C1 segment of cervical spinal cord (tissue), 14 donors: ENCODE data around the gene SH3BGRL2.

Experiments
- DNase-seq, 14 donors: peaks; one replicate each; lab custom pipeline; 2025; lab: John Stamatoyannopoulos, UW

The SH3BGRL2 gene

GRCh38 chr6:79697430-79697829, 66.3 kb downstream of the SH3BGRL2 start:
- DNase-seq: no peak

DNA sequence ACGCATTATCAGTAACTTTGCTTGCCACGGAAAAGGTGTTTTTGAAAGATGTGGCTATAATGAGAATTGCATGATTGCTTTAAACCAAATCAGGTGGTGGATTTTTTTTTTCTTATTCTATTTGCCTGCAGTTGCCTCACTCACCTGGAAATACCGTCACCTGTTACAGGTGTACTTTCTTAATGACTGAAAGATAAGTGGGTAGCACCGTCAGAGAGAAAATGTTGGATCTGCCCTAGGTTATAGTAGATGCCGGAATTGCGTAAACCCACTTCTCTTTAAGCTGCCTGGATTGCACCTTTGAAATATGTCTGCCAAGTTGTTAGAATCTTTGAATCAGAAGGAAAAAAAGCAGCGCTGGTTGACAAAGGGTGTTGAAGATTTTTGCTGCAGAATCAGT, 68.5 kb downstream of the SH3BGRL2 start:
- no peak for DNase-seq

GRCh38 chr6:79702691-79703090, 71.6 kb downstream of the SH3BGRL2 start:
- no peak for DNase-seq

DNA sequence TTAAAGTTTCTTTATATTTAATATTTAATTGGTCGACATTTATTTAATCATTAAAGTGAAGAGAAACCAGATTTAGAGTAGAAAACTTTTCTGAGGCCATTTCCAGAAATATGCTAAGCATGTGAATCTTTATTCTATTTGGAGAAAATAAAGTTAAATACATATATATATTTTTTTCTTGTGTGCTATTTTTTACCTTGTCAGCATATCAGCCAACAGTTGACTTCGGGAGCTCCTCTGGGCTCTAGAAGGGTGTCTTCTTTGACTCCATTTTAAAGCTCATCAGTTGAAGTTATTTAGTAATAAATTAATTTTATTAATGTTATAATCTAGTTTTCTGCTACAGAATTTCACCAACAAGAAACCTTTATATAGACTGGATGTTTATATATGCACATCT, 73.1 kb downstream of the SH3BGRL2 start:
- DNase-seq: no peak

- DNase-seq: no peak
These were observed 74.4 kb downstream of the SH3BGRL2 start for GRCh38 chr6:79705456-79705995.

DNA sequence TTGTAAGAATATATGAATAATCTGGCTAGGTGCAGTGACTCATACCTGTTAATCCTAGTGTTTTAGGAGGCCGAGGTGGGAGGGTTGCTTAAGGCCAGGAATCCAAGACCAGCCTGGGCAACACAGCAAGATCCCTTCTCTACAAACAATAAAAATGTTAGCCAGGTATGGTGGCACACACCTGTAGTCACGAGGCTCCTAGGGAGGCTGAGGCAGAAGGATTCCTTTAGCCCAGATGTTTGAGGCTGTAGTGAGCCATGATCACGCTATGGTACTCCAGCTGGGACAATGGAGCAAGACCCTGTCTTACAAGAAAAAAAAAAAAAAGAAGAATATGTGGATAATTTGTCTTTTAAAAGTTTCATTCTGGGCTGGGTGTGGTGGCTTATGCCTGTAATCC, 75.4 kb downstream of the SH3BGRL2 start:
- no peak for DNase-seq

DNA sequence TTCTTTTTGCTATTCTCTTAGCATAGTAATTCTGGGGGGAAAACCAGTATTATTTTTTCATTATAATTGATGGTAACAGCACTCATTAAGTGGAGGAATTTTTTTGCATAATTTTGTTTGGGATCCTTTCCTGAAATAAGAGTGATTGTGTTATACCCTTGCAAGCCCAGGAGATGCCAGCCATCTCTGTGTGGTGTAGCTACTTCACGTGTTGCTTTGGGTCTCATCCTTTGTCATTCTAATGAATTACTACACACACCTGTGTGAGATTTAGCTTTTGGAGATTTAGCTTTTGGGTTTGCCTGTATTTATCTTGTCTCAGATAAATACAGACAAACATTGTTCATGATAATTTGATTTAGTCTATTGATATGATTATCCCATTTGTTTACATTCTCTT, 76.5 kb downstream of the SH3BGRL2 start:
- no peak for DNase-seq

DNA sequence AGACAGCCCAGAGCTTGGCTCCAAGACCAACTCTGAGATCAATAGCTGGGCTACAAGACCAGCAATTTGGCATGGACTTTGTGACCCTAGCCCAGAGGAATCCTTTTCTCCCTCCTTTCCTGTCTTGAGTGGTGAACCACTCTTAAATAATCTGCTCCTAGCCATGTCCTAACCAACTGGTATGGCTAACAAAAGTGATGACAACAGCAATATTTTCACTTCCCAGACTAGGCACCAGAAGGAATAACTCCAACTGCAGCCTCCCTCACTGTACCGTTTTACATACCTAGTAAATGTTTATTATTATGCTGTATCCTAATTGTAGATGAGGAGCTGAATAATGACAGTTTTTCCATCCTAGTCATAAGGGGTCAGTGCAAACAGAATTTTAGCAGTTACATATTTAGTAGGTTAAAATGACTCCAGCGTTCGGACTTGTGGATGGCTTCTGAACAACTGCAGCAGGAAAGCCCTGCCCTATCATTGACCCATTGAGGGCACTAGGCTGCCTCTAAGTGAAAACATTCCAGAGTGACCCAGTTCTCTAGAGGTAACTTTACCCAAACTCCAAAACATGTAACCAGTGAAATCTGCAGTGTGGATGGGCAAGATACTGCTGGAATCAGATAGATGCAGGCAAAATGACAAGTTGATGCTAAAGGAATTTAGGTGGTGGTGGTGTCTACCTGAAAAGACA, 77.1 kb downstream of the SH3BGRL2 start:
- no peak for DNase-seq

- DNase-seq: no peak
These were observed 79.0 kb downstream of the SH3BGRL2 start for GRCh38 chr6:79710127-79710526.

DNA sequence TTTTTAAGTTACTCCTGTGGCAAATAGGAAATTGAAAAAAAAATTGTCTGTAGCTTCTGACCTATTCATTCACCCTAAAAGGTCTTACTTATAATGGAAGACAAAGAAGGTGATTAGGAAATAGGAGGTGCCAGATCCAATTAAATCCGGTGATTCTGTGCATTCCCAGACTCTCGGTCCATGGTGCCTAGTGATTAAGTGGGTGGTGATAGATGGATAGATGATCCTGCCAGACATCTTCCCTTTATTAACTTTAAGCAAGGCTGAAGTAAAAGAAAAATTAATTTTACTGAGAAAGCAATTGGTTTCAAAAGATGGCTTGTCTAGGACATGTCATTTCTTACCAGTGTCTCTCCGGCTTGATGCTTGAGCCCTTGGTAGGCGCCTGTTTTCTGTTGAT, 80.0 kb downstream of the SH3BGRL2 start:
- DNase-seq: no peak

GRCh38 chr6:79712144-79712543, 81.0 kb downstream of the SH3BGRL2 start:
- DNase-seq: no peak

DNA sequence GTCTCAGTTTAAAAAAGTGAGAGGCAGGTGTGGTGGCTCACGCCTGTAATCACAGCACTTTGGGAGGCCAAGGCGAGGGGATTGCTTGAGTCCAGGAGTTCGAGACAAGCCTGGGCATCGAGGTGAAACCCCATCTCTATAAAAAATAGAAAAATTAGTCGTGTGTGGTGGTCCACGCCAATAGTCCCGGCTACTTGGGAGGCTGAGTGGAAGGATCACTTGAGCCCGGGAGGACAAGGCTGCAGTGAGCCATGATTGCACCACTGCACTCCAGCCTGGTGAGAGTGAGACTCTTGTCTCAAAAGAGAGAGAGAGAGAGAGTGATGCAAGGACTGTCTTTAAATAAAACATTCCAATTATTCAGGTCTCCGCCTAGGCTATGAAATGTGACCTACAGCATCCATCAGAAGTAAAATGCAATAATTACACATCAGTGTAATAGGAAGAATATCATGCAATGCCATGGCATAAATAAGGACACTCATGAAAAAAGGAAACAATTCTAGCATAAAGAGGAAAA, 81.5 kb downstream of the SH3BGRL2 start:
- no peak for DNase-seq

- DNase-seq: peak in 1 of 14 donors; percentile 6
These were observed 82.7 kb downstream of the SH3BGRL2 start for GRCh38 chr6:79713701-79714322.

DNA sequence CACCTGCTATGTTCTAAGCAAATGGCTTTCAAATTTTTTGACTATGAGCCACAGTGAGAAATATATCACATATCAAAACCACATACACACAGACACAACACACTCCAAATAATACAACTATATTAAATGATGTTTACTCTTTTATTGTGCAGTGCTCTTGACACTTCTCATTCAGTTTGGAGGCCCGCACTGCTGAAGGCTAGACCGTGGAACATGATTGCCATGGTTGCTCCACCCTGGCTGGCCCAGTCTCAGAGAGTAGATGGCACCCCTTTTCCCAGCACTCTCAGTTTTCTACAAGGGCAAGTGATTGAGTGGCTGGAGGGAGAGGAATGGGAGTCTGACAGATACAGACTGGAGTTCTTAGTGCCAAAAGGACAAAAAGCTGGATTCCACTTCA, 86.9 kb downstream of the SH3BGRL2 start:
- DNase-seq: no peak

DNA sequence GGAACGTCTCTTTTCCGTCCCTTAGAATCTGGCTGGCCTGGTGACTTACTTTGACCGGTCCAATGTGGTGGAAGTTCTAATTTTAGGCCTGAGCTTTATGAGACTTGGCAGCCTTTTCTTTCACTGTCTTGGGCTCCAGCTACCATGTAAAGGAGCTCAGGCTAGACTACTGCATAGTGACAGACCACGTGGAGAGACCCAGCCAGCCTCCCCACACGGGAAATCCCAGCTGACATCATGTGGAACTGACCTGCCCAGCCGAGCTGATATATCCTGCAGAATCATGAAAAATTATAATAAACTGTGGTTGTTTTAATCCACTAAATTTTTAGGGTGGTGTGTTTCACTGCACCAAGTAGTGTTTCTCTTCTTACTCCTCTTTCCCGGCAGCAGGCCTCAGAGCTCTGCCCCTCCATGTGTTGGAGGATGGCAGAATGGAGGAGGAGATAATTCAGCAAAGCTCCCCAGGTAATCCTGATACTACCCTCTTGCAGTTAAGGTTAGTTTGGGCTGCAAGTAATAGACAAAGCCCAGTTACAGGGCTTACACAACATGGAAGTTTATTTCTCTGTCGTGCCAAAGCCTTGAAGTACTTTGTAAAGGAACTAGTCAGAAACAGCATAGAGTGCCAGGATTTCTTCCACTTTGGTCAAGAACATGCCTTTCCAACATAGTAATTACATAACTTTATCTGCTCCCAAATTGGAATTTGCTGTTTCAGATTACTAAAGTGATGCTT, 87.5 kb downstream of the SH3BGRL2 start:
- no peak for DNase-seq

DNA sequence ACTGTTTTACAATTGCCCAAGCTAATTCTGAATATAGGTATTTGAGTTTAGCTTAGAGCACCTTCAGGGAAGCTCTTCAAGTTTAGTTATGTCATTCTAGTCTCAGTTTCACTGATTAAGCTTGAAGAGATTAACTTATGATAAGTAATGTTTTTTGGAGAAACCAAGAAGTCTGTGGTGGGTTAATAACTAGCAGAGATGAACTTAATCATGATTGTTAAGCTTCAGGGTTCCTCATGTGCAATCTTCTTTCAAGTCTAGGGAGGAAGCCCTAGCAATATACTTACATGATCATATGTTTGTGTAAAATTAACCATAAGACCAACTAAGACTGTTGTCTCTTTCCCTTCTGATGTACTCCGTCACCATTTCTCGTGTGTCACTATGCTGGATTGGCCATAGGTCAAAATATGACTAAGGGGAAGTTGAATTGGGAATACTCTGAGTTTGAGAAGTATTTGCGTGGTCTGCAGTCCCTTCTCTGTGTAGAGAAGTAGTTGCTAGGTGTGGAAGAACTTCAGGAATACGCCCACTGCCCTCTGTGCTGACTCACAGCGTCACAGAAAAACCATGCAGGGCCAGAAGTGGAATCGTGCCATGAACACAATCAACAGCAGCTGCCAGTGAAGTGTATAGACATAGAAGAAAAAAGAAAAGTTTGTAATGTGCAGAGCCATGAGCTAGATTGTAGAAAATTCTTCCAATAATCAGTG, 88.3 kb downstream of the SH3BGRL2 start:
- no peak for DNase-seq

DNA sequence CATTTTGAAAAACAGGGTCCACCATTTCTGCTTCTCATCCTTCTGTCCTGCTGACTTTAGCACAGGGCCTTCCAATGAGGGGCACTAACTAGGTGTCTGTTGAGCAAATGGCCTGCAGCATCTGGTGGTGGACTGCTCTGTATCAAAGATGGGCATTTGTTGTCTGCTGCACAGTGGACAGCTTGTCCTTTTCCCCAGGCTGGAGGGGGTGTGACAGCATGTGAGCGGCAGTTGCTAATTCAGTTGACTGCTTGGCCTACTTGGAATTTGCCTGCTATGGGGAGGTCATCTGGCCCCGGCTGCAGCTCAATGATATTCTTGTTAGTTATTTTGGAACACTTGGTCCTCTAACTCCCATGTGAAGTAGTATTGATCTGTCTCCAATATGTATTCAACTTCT, 93.7 kb downstream of the SH3BGRL2 start:
- peak in 2 of 14 donors; percentile 2 to 68 for DNase-seq

- no peak for DNase-seq
These were observed 100.3 kb downstream of the SH3BGRL2 start for GRCh38 chr6:79731471-79731870.

- no peak for DNase-seq
These were observed 102.3 kb downstream of the SH3BGRL2 start for GRCh38 chr6:79733388-79733787.

DNA sequence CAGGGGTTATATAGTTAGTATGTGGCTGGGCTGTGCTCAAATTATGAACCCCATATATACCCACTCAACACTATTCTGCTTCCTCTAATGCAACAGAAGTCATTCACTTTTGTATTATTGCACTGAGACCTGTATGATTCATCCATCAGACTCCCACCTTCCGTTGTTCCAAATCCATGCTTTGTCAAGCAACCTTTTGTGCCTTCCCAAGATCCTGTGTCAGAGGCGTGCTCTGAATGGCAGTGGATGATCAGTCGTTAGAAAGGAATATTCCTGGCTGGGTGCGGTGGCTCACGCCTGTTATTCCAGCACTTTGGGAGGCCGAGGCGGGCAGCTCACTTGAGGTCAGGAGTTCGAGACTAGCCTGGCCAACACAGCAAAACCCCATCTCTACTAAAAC, 103.2 kb downstream of the SH3BGRL2 start:
- no peak for DNase-seq

GRCh38 chr6:79735183-79735582, 104.1 kb downstream of the SH3BGRL2 start:
- no peak for DNase-seq

- DNase-seq: peak in 3 of 14 donors; percentile 1 to 60 (median 1)
These were observed 106.0 kb downstream of the SH3BGRL2 start for GRCh38 chr6:79737172-79737571.
